ENCODE data around the gene ABCC11.

ABCC11 gene

GRCh38 chr16:48129926-48130325 is 117.4 kb downstream of the ABCC11 start:
- DNase-seq (ENCODE audit: low spot score), result no peak

GRCh38 chr16:48128769-48129168 is 118.6 kb downstream of the ABCC11 start:
- no peak for DNase-seq (ENCODE audit: low spot score)

GRCh38 chr16:48126801-48127644 is 120.3 kb downstream of the ABCC11 start:
- DNase-seq (ENCODE audit: low spot score), result peak; percentile 85

GRCh38 chr16:48125888-48126287 is 121.5 kb downstream of the ABCC11 start:
- no peak for DNase-seq (ENCODE audit: low spot score)

- DNase-seq (ENCODE audit: low spot score), result no peak
Measured at GRCh38 chr16:48124266-48124665, 123.1 kb downstream of the ABCC11 start.

- peak; percentile 95 for DNase-seq (ENCODE audit: low spot score)
Measured at GRCh38 chr16:48123104-48123788, 124.1 kb downstream of the ABCC11 start.

GRCh38 chr16:48121276-48121675 is 126.1 kb downstream of the ABCC11 start:
- DNase-seq (ENCODE audit: low spot score), result no peak

- DNase-seq (ENCODE audit: low spot score), result no peak
Measured at GRCh38 chr16:48118841-48119240, 128.5 kb downstream of the ABCC11 start.

- peak; percentile 59 for DNase-seq (ENCODE audit: low spot score)
Measured at GRCh38 chr16:48117217-48118105, 129.9 kb downstream of the ABCC11 start.

Measured in AG20443 (cell line).